GM10248 (cell line): Measurements from ENCODE around the gene CCDC107.
A peak's percentile ranks its signal among the peaks of the same experiment; 100 is the strongest.

Experiments used
- CTCF ChIA-PET: fragments of 300-600 bp; sonication (Branson Sonifier 250); formaldehyde crosslinking; extraction: SDS; loops from one replicate; lab custom pipeline; 2021; ENCODE audit warnings: antibody characterized with exemption; lab: Yijun Ruan, JAX
- POLR2A ChIA-PET: fragments of 350-650 bp; sonication (Branson Sonifier 250); formaldehyde crosslinking; extraction: SDS; loops from one replicate; lab custom pipeline; 2020; ENCODE audit warnings: antibody characterized with exemption; lab: Yijun Ruan, JAX
- DNase-seq: peaks from one replicate; pipeline ENCODE4 v3.0.0; 2012; ENCODE audit errors: extremely low spot score
- CTCF ChIP-seq: IDR thresholded peaks from 2 replicates; pipeline ENCODE4 v1.5.1; 2012; ENCODE audit warnings: mild to moderate bottlenecking, low read depth; ENCODE audit errors: extremely low read depth, missing control alignments, control extremely low read depth

Gene CCDC107

GRCh38 chr9:35679091-35679490, 21.0 kb downstream of the CCDC107 start:
- no peak for TF ChIP-seq CTCF
- CTCF ChIA-PET = interaction anchor here (0.8 to 2.9 kb wide), 6 partner anchors 14 to 50 kb away, joined by 3 to 24 read pairs (median 5); partner anchors contain the start of gene ARHGEF39
- POLR2A ChIA-PET = no interaction called here
- no peak for DNase-seq

- no peak for DNase-seq
- ChIA-PET POLR2A (no interaction called here), CTCF (interaction anchor here (0.8 to 2.9 kb wide), 9 partner anchors 15 to 110 kb away, joined by 3 to 24 read pairs (median 5); partner anchors contain the start of gene ARHGEF39)
- no peak for TF ChIP-seq CTCF
Observed at GRCh38 chr9:35679766-35680330, 21.8 kb downstream of the CCDC107 start.

- DNase-seq = peak; percentile 59
- TF ChIP-seq CTCF = no peak
- CTCF ChIA-PET = interaction anchor here (1.4 to 2.9 kb wide), 7 partner anchors 14 to 109 kb away, joined by 3 to 24 read pairs (median 5); partner anchors contain the start of gene ARHGEF39
- POLR2A ChIA-PET = no interaction called here
Observed at GRCh38 chr9:35680331-35681105, 22.4 kb downstream of the CCDC107 start.

GRCh38 chr9:35681341-35682002, 23.4 kb downstream of the CCDC107 start:
- DNase-seq = no peak
- ChIA-PET CTCF (interaction anchor here (1.5 to 2.9 kb wide), 3 partner anchors 13 to 34 kb away, joined by 3 to 24 read pairs (median 4); no protein-coding TSS in a partner anchor), POLR2A (no interaction called here)
- TF ChIP-seq CTCF = no peak

GRCh38 chr9:35682051-35682450, 24.0 kb downstream of the CCDC107 start:
- CTCF ChIA-PET = interaction anchor here (2.4 to 4.9 kb wide), 2 partner anchors 14 to 70 kb away, joined by 6 to 76 read pairs; no protein-coding TSS in a partner anchor
- POLR2A ChIA-PET = no interaction called here
- DNase-seq = no peak
- TF ChIP-seq CTCF = no peak
